ENCODE data around the gene HAPSTR1.
A peak's percentile ranks its signal among the peaks of the same experiment; 100 is the strongest.

The HAPSTR1 gene

GRCh38 chr16:9047689-9048301, 43.6 kb upstream of the HAPSTR1 start (continued):
- TF ChIP-seq, protein P1, sequence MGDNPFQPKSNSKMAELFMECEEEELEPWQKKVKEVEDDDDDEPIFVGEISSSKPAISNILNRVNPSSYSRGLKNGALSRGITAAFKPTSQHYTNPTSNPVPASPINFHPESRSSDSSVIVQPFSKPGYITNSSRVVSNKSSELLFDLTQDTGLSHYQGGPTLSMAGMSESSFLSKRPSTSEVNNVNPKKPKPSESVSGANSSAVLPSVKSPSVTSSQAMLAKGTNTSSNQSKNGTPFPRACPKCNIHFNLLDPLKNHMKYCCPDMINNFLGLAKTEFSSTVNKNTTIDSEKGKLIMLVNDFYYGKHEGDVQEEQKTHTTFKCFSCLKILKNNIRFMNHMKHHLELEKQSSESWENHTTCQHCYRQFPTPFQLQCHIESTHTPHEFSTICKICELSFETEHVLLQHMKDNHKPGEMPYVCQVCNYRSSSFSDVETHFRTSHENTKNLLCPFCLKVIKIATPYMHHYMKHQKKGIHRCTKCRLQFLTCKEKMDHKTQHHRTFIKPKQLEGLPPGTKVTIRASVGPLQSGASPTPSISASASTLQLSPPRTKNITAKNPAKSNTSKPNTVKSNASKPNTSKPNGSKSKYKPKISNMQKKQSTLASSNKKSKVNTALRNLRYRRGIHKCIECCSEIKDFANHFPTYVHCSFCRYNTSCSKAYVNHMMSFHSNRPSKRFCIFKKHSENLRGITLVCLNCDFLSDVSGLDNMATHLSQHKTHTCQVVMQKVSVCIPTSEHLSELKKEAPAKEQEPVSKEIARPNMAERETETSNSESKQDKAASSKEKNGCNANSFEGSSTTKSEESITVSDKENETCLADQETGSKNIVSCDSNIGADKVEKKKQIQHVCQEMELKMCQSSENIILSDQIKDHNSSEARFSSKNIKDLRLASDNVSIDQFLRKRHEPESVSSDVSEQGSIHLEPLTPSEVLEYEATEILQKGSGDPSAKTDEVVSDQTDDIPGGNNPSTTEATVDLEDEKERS (tag by site-specific recombination; IDR thresholded peaks at IDR 0.05) = no peak
- TF ChIP-seq INSM2 (tag by site-specific recombination; IDR thresholded peaks at IDR 0.05) = 0 out of 2 replicates have a peak, but pooled peaks have one; percentile 31
- no peak for TF ChIP-seq ZNF473 (tag by site-specific recombination; IDR thresholded peaks at IDR 0.05)
- no peak for TF ChIP-seq SP3 (tag by site-specific recombination; IDR thresholded peaks at IDR 0.05)
- TF ChIP-seq, protein P2, sequence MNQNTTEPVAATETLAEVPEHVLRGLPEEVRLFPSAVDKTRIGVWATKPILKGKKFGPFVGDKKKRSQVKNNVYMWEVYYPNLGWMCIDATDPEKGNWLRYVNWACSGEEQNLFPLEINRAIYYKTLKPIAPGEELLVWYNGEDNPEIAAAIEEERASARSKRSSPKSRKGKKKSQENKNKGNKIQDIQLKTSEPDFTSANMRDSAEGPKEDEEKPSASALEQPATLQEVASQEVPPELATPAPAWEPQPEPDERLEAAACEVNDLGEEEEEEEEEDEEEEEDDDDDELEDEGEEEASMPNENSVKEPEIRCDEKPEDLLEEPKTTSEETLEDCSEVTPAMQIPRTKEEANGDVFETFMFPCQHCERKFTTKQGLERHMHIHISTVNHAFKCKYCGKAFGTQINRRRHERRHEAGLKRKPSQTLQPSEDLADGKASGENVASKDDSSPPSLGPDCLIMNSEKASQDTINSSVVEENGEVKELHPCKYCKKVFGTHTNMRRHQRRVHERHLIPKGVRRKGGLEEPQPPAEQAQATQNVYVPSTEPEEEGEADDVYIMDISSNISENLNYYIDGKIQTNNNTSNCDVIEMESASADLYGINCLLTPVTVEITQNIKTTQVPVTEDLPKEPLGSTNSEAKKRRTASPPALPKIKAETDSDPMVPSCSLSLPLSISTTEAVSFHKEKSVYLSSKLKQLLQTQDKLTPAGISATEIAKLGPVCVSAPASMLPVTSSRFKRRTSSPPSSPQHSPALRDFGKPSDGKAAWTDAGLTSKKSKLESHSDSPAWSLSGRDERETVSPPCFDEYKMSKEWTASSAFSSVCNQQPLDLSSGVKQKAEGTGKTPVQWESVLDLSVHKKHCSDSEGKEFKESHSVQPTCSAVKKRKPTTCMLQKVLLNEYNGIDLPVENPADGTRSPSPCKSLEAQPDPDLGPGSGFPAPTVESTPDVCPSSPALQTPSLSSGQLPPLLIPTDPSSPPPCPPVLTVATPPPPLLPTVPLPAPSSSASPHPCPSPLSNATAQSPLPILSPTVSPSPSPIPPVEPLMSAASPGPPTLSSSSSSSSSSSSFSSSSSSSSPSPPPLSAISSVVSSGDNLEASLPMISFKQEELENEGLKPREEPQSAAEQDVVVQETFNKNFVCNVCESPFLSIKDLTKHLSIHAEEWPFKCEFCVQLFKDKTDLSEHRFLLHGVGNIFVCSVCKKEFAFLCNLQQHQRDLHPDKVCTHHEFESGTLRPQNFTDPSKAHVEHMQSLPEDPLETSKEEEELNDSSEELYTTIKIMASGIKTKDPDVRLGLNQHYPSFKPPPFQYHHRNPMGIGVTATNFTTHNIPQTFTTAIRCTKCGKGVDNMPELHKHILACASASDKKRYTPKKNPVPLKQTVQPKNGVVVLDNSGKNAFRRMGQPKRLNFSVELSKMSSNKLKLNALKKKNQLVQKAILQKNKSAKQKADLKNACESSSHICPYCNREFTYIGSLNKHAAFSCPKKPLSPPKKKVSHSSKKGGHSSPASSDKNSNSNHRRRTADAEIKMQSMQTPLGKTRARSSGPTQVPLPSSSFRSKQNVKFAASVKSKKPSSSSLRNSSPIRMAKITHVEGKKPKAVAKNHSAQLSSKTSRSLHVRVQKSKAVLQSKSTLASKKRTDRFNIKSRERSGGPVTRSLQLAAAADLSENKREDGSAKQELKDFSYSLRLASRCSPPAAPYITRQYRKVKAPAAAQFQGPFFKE (tag by site-specific recombination; IDR thresholded peaks at IDR 0.05; ENCODE audit: borderline replicate concordance) = no peak
- no peak for TF ChIP-seq ZNF416 (tag by site-specific recombination; IDR thresholded peaks at IDR 0.05)
- TF ChIP-seq, protein P3, sequence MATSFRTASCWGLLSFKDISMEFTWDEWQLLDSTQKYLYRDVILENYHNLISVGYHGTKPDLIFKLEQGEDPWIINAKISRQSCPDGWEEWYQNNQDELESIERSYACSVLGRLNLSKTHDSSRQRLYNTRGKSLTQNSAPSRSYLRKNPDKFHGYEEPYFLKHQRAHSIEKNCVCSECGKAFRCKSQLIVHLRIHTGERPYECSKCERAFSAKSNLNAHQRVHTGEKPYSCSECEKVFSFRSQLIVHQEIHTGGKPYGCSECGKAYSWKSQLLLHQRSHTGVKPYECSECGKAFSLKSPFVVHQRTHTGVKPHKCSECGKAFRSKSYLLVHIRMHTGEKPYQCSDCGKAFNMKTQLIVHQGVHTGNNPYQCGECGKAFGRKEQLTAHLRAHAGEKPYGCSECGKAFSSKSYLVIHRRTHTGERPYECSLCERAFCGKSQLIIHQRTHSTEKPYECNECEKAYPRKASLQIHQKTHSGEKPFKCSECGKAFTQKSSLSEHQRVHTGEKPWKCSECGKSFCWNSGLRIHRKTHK (tag by site-specific recombination; IDR thresholded peaks at IDR 0.05) = no peak
- TF ChIP-seq HOXC10 (CRISPR knock-in tag; IDR thresholded peaks at IDR 0.05) = no peak
- TF ChIP-seq, protein P4, sequence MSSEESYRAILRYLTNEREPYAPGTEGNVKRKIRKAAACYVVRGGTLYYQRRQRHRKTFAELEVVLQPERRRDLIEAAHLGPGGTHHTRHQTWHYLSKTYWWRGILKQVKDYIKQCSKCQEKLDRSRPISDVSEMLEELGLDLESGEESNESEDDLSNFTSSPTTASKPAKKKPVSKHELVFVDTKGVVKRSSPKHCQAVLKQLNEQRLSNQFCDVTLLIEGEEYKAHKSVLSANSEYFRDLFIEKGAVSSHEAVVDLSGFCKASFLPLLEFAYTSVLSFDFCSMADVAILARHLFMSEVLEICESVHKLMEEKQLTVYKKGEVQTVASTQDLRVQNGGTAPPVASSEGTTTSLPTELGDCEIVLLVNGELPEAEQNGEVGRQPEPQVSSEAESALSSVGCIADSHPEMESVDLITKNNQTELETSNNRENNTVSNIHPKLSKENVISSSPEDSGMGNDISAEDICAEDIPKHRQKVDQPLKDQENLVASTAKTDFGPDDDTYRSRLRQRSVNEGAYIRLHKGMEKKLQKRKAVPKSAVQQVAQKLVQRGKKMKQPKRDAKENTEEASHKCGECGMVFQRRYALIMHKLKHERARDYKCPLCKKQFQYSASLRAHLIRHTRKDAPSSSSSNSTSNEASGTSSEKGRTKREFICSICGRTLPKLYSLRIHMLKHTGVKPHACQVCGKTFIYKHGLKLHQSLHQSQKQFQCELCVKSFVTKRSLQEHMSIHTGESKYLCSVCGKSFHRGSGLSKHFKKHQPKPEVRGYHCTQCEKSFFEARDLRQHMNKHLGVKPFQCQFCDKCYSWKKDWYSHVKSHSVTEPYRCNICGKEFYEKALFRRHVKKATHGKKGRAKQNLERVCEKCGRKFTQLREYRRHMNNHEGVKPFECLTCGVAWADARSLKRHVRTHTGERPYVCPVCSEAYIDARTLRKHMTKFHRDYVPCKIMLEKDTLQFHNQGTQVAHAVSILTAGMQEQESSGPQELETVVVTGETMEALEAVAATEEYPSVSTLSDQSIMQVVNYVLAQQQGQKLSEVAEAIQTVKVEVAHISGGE (tag by site-specific recombination; conservative IDR thresholded peaks at IDR 0.05; ENCODE audit: low read depth) = no peak
- no peak for TF ChIP-seq KLF7 (tag by site-specific recombination; IDR thresholded peaks at IDR 0.05; ENCODE audit: borderline replicate concordance)
- TF ChIP-seq ZNF585B (tag by site-specific recombination; IDR thresholded peaks at IDR 0.05) = no peak
- TF ChIP-seq TCF7L2 (IDR thresholded peaks at IDR 0.05; ENCODE audit: borderline replicate concordance, low read depth, low read length) = no peak
- TF ChIP-seq ZNF792 (tag by site-specific recombination; IDR thresholded peaks at IDR 0.05) = no peak
- TF ChIP-seq ZNF37A (tag by site-specific recombination; IDR thresholded peaks at IDR 0.05) = no peak
- no peak for TF ChIP-seq SCRT1 (tag by site-specific recombination; IDR thresholded peaks at IDR 0.05; ENCODE audit: borderline replicate concordance)
- TF ChIP-seq ZNF530 (tag by site-specific recombination; IDR thresholded peaks at IDR 0.05; ENCODE audit: low read depth) = no peak
- no peak for TF ChIP-seq MEIS1 (CRISPR knock-in tag; IDR thresholded peaks at IDR 0.05; ENCODE audit: borderline replicate concordance)
- TF ChIP-seq, protein P5, sequence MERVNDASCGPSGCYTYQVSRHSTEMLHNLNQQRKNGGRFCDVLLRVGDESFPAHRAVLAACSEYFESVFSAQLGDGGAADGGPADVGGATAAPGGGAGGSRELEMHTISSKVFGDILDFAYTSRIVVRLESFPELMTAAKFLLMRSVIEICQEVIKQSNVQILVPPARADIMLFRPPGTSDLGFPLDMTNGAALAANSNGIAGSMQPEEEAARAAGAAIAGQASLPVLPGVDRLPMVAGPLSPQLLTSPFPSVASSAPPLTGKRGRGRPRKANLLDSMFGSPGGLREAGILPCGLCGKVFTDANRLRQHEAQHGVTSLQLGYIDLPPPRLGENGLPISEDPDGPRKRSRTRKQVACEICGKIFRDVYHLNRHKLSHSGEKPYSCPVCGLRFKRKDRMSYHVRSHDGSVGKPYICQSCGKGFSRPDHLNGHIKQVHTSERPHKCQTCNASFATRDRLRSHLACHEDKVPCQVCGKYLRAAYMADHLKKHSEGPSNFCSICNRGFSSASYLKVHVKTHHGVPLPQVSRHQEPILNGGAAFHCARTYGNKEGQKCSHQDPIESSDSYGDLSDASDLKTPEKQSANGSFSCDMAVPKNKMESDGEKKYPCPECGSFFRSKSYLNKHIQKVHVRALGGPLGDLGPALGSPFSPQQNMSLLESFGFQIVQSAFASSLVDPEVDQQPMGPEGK (tag by site-specific recombination; IDR thresholded peaks at IDR 0.05) = peak; percentile 61
- no peak for TF ChIP-seq YY1 (tag by site-specific recombination; IDR thresholded peaks at IDR 0.05)
- no peak for TF ChIP-seq ZNF670 (tag by site-specific recombination; IDR thresholded peaks at IDR 0.05; ENCODE audit: low read depth)
- peak; percentile 93 for TF ChIP-seq ZNF660 (tag by site-specific recombination; IDR thresholded peaks at IDR 0.05)

Data from HEK293 (cell line).